Measurements from ENCODE around the gene TMC7. TPM values are rescaled to one million over a fixed set of nuclear protein-coding genes. Genes with fewer than 3 reads are reported as not detected.

TMC7 gene
- total and polyA plus RNA-seq, 2 of the 13 experiments (the other 11 are each of a cell fraction or from before 2014, with no cell fraction given): 1.2 to 5.1 TPM

- TF ChIP-seq ZNF512B (CRISPR knock-in tag; IDR thresholded peaks at IDR 0.05; ENCODE audit: borderline replicate concordance) (no peak), ZNF713 (CRISPR knock-in tag; IDR thresholded peaks at IDR 0.05) (no peak), TBL1XR1 (IDR thresholded peaks at IDR 0.05; ENCODE audit: borderline replicate concordance, low read length, partially characterized antibody) (no peak), BRF2 (CRISPR knock-in tag; IDR thresholded peaks at IDR 0.05) (no peak), ZNF12 (CRISPR knock-in tag; IDR thresholded peaks at IDR 0.05) (no peak), ZNF383 (CRISPR knock-in tag; IDR thresholded peaks at IDR 0.05; ENCODE audit: borderline replicate concordance) (no peak), KDM1A (CRISPR knock-in tag; IDR thresholded peaks at IDR 0.05) (0 out of 2 replicates have a peak, but pooled peaks have one; percentile 18), ARID3A (IDR thresholded peaks at IDR 0.05; ENCODE audit: low read depth, low read length) (no peak), FOSL2 (CRISPR knock-in tag; IDR thresholded peaks at IDR 0.05) (no peak), GABPA (IDR thresholded peaks at IDR 0.05; ENCODE audit: low read depth, low read length) (no peak), GABPA (CRISPR knock-in tag; IDR thresholded peaks at IDR 0.05; ENCODE audit: low read depth) (no peak), JUND (CRISPR knock-in tag; IDR thresholded peaks at IDR 0.05) (no peak), ATF5 (CRISPR knock-in tag; IDR thresholded peaks at IDR 0.05; ENCODE audit: low read depth) (no peak), HMG20B (CRISPR knock-in tag; conservative IDR thresholded peaks at IDR 0.05) (no peak), ZFP82 (CRISPR knock-in tag; IDR thresholded peaks at IDR 0.05; ENCODE audit: borderline replicate concordance) (0 out of 2 replicates have a peak, but pooled peaks have one; percentile 58), CHD2 (IDR thresholded peaks at IDR 0.05; ENCODE audit: low read depth, low read length) (no peak), ZNF546 (CRISPR knock-in tag; conservative IDR thresholded peaks at IDR 0.05) (no peak), ZNF687 (CRISPR knock-in tag; IDR thresholded peaks at IDR 0.05) (no peak), FOXC1 (CRISPR knock-in tag; IDR thresholded peaks at IDR 0.05; ENCODE audit: borderline replicate concordance) (no peak), ADNP (CRISPR knock-in tag; IDR thresholded peaks at IDR 0.05) (no peak), ZFY (CRISPR knock-in tag; IDR thresholded peaks at IDR 0.05) (no peak), BRCA1 (CRISPR knock-in tag; IDR thresholded peaks at IDR 0.05) (no peak)
Observed at GRCh38 chr16:19066988-19067348, 83.2 kb downstream of the TMC7 start (continued).
